NB4 (cell line): ENCODE results near the gene TNFAIP6.

Experiments
- POLR2A ChIP-seq: IDR thresholded peaks from 2 replicates; pipeline ENCODE4 v1.6.1; 2011; ENCODE audit warnings: mild to moderate bottlenecking; ENCODE audit not compliant: insufficient read length; ENCODE audit errors: extremely low read depth
- TF ChIP-seq, protein P1 (sequence below): IDR thresholded peaks from one replicate; pipeline ENCODE4 v1.5.1; 2012; ENCODE audit warnings: low read depth, low read length

DNA sequence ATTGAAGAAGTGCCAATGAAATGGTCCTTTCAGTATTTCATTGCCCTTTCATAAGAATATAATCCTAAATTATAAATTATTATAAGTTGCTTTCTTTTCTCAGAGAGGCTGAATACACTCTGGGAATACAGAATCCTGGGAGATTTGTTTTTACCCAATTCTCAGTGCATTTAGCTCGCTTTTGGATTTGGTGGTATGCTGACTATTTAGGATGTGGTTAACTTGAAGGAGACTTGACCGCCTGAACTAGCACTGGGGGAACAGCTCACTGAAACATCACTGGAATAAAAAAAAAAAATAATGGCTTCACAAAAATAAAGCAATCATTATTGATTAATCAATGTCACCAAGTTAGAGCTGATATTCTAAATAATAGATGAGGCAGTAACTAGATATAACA lies 10.2 kb downstream of the TNFAIP6 start:
- no peak for TF ChIP-seq POLR2A
- TF ChIP-seq, protein P1, sequence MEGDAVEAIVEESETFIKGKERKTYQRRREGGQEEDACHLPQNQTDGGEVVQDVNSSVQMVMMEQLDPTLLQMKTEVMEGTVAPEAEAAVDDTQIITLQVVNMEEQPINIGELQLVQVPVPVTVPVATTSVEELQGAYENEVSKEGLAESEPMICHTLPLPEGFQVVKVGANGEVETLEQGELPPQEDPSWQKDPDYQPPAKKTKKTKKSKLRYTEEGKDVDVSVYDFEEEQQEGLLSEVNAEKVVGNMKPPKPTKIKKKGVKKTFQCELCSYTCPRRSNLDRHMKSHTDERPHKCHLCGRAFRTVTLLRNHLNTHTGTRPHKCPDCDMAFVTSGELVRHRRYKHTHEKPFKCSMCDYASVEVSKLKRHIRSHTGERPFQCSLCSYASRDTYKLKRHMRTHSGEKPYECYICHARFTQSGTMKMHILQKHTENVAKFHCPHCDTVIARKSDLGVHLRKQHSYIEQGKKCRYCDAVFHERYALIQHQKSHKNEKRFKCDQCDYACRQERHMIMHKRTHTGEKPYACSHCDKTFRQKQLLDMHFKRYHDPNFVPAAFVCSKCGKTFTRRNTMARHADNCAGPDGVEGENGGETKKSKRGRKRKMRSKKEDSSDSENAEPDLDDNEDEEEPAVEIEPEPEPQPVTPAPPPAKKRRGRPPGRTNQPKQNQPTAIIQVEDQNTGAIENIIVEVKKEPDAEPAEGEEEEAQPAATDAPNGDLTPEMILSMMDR, result no peak
